ENCODE data around the gene CTSW.

CTSW gene

GRCh38 chr11:65921876-65922275 lies 42.2 kb downstream of the CTSW start:
- TF ChIP-seq, protein P1, sequence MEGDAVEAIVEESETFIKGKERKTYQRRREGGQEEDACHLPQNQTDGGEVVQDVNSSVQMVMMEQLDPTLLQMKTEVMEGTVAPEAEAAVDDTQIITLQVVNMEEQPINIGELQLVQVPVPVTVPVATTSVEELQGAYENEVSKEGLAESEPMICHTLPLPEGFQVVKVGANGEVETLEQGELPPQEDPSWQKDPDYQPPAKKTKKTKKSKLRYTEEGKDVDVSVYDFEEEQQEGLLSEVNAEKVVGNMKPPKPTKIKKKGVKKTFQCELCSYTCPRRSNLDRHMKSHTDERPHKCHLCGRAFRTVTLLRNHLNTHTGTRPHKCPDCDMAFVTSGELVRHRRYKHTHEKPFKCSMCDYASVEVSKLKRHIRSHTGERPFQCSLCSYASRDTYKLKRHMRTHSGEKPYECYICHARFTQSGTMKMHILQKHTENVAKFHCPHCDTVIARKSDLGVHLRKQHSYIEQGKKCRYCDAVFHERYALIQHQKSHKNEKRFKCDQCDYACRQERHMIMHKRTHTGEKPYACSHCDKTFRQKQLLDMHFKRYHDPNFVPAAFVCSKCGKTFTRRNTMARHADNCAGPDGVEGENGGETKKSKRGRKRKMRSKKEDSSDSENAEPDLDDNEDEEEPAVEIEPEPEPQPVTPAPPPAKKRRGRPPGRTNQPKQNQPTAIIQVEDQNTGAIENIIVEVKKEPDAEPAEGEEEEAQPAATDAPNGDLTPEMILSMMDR (IDR thresholded peaks at IDR 0.05), result no peak

DNA sequence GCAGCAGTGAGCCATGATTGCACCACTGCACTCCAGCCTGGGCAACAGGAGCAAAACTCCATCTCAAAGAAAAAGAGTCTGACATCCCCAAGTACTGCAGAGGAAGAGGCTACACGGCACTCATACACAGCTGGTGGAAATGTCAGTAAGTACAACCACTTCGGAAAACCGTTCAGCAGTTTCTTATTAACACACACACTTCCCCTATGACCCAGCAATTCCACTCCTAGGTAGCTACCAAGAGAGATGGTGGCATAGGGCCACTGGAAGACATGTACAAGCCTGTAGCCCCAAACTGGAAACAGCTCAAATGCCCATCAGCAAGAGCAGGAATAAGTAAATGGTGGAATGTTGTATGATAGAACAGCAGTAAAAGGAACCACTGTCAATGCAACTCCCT lies 42.9 kb downstream of the CTSW start:
- TF ChIP-seq, protein P1 (IDR thresholded peaks at IDR 0.05), result no peak

DNA sequence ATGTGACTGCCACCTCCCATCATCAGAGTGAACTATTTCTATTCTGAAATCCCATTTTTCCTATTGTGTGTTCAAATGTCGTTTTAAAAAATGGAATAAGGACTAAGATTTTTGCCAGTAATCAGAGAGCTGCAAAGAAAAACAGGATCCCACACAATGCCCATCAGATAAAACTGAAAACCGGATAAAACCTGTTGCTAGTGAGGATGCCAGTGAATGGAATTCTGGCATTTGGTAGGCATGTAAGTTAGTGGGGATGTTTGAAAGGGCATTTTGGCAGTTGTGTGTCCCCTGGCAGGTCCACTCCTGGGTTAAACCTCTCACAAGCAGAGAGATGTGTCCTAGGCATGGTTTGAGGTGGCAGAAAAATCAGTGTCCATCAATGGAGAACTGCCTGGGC lies 45.8 kb downstream of the CTSW start:
- TF ChIP-seq, protein P1 (IDR thresholded peaks at IDR 0.05), result no peak

DNA sequence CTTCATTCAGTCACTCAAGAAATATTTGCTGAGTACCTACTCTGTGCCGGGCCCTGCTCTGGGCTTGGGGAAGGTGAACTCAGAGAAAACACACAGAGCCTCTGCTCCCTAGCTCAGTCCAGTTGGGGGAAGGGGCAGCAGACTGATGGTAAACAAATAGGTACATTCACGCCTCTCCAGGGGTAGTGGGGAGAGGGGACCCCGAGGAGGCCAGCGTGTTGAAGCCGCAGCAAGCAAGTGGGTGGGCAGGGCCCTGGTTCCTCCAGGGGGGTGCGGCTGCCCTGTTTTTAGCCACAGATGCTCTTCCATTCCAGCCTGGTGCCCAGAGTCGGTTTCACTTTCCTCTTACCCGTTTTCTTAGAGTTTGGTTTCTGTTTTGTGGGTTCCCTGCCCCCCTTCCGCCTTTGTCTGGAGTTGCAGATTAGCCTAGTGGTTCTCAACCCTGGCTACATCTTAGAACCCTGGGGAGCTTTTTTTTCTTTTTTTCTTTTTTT lies 48.3 kb downstream of the CTSW start:
- TF ChIP-seq, protein P1 (IDR thresholded peaks at IDR 0.05), result no peak

DNA sequence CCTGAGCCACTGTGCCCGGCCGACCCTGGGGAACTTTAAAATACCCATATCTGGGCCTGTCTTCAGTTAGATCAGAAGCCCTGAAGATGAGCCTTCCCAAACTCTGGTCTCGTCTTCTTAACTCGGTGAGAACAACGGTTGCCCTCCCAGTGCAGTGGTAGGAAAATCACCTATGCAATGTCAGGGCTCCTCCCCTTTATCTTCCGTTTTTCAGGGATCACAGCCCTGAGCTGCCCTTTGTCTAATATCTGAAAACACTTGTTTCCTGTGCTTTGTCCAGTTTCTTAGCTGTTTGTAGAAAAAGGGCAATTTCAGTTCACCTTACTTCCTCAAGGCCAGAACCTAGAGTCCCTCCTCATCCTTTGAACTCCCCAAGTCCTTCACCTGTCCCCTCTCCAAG lies 49.0 kb downstream of the CTSW start:
- TF ChIP-seq, protein P1 (IDR thresholded peaks at IDR 0.05), result no peak

GRCh38 chr11:65931773-65932557 lies 52.3 kb downstream of the CTSW start:
- TF ChIP-seq, protein P1 (IDR thresholded peaks at IDR 0.05), result no peak

- TF ChIP-seq, protein P1 (IDR thresholded peaks at IDR 0.05), result no peak
These were observed 52.9 kb downstream of the CTSW start for GRCh38 chr11:65932558-65932919.
